HG03521 (cell line): ENCODE measurements around the gene ICE1.
"Not testable (repeated sequence)": the region's sequence is repeated elsewhere in the genome, so short reads cannot be mapped to it uniquely, and the experiment has no call there.

Experiments used
- ATAC-seq: cut with Tn5 transposase; IDR thresholded peaks from one replicate; pipeline ENCODE4 v1.9.1; 2021; ENCODE audit warnings: mild to moderate bottlenecking, moderate library complexity; ENCODE audit not compliant: unreplicated experiment

The ICE1 gene

DNA sequence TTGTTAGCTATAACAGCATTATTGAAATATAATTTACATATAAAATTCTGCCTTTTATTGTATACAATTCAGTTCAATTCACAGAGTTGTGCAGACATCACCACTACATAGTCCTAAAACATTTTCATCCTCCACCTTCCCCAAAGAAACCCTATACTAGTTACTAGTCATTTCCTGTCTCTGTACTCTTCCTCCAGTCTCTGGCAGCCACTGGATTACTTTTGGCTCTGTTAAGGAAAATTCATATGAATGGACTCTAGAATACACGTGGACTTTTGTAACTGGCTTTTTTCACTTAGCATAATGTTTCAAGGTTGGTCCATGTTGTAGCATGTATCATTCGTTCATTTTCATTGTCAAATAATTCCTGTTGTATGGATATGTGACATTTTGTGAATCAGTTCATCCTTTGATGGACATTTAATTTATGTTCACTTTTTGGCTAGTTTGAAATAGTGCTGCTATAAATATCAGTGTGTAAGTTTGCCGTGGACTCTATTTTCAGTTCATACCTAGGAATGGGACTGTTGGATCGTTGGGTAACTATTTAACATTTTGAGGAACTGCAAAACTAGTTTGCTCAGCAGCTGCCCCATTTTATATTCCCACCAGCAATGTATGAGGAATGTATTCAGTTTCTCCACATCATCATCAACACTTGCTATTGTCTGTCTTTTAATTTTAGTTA, 9.7 kb downstream of the ICE1 start:
- no peak for ATAC-seq

DNA sequence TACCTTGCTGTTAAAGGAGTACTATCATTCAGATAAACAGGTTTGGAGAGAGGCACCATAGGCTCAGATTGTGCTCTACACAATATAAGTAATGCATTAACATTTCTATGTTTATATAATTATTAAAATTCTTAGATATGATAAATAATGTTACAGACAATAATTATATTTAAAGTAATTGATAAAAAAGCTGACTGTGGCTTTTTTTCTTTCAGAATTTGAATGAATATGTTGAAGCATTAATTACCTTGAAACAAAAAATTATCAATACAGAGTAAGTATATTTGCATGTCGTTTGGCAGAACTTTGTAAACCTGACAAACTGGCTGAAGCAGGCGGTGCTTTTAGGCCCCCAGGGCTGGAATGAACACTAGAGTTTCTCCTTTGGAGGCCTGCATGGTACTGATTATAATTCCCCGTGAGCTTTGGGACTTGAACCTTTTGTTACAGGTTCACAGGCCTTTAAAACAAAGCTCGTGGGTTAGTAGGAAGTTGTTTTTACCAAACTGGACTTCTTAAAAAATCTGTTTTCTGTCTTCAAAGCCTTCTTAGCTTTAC, 13.8 kb downstream of the ICE1 start:
- ATAC-seq: no peak

GRCh38 chr5:5437227-5438172, 15.0 kb downstream of the ICE1 start:
- peak; percentile 50 for ATAC-seq

- ATAC-seq: no peak
Observed at GRCh38 chr5:5451863-5452262, 29.4 kb downstream of the ICE1 start.

DNA sequence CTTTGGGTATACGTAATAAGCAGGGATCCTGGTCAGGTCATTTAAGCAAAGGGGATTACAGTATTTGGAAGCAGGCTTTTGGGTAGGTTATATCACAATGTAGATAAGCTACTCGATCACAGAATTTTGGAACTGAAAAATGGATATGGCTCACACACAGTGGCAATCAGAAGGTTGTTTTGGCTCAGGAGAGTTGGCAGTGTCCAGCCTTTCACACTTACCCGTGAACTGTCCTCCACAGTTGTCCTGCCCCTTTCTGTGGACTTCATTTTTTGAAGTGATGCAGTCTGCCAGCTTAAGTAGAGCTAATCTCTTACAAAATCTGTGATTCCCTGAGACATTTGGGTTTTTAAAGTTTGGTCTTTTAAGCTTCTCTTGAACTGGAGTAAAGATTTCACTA, 30.7 kb downstream of the ICE1 start:
- ATAC-seq: no peak

DNA sequence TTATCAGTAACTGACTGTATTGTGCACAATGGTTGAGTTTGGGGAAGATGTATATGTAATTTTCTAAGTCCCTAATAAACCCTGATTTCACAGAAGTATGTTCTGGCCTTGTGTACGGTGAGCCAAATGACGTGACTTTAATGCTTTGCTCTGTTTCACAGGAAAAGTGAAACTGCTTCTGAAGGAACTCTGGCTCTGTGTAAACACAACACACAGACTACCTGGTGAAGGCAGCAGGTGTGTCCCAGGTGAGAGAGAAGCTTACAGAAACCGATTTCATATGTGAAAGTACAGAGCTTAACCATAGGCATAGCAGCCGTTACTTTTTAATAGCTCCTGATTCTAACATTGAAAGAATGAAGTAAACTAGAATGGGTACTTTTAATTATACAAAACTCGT, 31.9 kb downstream of the ICE1 start:
- ATAC-seq: no peak

GRCh38 chr5:5456858-5457257, 34.4 kb downstream of the ICE1 start:
- no peak for ATAC-seq

GRCh38 chr5:5460311-5460710, 37.8 kb downstream of the ICE1 start:
- no peak for ATAC-seq

DNA sequence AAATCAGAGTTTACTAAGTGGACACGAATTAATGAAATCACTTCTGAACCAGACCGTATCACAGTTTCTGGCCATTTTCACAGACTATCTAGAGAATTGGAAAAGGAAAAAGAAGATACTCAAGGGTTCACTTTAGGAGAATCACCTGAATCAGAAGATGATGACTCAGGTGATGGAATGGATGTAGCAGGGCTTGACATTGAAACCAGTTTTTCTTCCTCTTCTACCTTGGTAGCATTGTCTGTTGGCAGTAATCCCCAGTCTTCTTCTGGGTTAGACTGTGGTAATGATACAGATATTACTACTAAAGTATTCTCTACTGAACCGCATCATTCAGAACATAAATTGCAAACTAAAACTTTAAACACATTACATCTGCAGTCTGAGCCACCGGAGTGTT, 38.5 kb downstream of the ICE1 start:
- no peak for ATAC-seq

GRCh38 chr5:5464036-5464715, 41.7 kb downstream of the ICE1 start:
- no peak for ATAC-seq

DNA sequence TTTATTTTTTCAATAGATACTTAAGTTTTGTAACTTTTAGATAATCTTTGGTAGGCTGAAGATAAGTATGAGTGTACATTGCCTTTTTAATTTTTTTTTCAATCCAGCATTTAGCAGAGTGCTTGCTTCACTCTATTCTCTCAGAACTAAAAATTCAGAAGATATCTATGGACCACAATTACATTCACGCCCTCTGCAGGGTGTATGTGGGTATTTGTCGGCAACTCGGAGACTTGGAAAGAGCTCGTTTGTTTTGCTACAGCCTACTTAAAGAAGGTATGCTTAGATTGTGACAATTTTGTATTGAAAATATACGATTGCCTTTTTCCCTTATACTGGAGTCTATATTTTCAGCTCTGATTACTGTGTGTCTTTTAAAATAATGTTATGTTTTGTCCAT, 43.8 kb downstream of the ICE1 start:
- ATAC-seq: no peak

DNA sequence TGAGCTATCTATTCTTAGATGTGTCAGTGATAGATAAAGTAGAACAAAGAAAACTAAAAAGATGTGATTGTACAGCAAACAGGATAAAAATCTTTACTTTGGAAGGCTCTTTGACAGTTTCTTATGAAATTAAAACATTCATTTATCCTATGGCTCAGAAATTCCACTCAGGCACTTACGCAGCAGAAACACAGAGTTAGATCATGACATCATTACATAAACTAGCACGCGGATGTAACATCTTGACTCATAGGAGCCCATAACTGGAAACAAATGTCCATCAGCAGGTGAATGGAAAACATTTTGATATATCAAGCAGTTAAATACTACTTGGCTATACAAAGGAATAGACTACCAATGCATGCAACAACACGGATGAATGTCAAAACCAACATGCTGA, 45.3 kb downstream of the ICE1 start:
- ATAC-seq: no peak

GRCh38 chr5:5470933-5471332, 48.5 kb downstream of the ICE1 start:
- ATAC-seq: no peak

DNA sequence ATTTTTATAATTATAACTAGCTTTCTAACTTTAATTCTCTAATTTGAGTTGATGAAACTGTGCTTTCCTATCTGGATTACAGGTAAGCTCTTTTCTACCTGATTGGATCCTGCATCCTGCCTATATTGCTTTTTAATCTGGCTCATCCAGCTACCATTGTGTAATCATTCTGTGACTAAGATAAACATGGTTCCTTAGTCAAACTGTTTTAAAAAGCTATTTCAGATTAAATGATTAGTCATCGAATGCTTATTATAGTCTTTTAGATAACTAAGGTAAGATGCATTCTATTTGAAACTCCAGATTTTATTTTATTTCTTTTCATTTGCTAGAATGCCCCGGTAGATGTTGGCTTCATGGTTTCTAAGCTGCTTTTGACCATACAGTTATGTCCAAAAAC, 50.7 kb downstream of the ICE1 start:
- ATAC-seq: no peak

DNA sequence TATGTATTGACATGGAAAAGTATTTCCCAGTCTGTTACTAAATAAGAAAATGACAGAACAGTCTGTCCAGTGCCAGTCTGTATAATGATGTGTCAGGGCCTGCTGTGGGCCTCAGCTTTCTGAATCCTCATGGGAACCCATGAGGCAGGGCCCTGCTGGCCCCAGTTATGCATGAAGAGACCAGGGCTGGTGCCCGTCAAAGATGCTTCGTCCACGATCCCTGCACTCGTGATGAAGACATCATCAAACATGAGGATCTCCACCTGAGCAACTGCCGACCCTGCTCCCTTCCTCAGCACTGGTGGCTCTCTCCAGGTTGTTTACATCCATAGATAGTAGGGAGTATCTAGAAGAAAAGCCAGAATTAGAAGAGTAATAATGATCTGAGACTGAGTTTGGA, 52.5 kb downstream of the ICE1 start:
- ATAC-seq: no peak

DNA sequence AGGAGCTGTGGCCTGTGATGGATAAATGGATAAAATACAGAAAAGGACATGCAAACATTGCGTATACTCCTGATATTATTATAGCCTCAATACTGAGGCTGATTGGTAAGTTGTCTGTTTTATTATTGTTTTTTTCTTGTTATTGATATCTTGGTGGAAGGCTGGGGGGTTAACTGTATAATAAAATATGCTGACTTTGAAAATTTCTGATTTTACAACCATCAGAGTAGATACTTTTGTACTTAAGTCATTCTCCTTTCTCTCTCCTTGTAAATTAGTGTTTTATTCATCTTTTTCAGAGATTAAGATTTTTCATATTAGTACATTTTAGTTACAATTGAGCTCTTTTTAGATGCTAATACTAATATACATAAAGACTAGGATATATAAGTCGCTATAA, 53.5 kb downstream of the ICE1 start:
- ATAC-seq: no peak

GRCh38 chr5:5479578-5479977, 57.1 kb downstream of the ICE1 start:
- ATAC-seq: not testable (repeated sequence)

GRCh38 chr5:5480481-5481111, 58.1 kb downstream of the ICE1 start:
- peak; percentile 64 for ATAC-seq

- ATAC-seq: peak; percentile 76
Observed at GRCh38 chr5:5481206-5481605, 58.7 kb downstream of the ICE1 start.

DNA sequence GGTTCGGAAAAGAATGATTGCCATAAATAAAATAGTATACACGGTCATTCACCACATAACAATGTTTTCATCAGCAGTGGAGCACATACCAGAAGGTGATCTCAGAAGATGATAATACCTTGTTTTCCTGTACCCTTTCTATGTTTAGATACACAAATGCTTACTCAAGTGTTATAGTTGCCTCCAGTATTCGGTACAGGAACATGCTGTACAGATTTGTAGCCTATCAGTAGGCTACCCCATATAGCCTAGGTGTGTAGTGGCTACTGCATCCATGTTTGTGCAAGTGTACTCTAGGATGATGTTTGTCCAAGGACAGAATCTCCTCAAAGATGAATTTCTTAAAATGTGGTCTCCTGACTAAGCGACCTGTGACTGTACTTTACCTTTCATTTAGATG, 59.2 kb downstream of the ICE1 start:
- ATAC-seq: no peak

DNA sequence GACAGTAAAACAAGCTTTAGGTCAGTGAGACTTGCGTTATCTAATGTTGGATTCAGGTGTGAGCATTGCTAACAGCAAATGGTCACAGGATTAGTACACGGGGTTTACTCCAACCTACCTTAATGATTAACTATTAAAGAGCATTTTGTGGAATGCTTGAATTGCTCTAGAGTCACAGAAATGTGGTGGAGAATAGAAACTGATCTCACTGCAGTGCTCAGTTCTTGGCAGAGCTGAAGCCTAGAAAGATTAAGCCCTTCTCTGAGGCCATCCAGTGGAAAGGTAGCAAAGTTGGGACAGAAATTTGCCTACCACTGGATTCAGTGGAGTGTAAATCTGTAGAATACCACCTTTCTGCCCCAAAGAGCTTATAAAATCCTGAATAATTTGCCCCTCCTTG, 60.9 kb downstream of the ICE1 start:
- ATAC-seq: no peak
